IPS DF 6.9 (cell line): ENCODE data around the gene TNFRSF4.

Source experiments
- DNase-seq: peaks from one replicate; pipeline ENCODE4 v3.0.0-alpha.2; 2013; ENCODE audit warnings: low read depth, low spot score
- H3K27ac ChIP-seq: one replicate; pipeline ENCODE4 v1.5.1; 2013; ENCODE audit warnings: low read length, control low read depth
- H3K27me3 ChIP-seq: 2 replicates; pipeline ENCODE4 v1.6.1; 2013; ENCODE audit warnings: mild to moderate bottlenecking, low read length; ENCODE audit not compliant: control insufficient read depth, insufficient read depth
- H3K36me3 ChIP-seq: 2 replicates; pipeline ENCODE4 v1.6.1; 2013; ENCODE audit warnings: low read length; ENCODE audit not compliant: control insufficient read depth, insufficient read depth
- H3K4me1 ChIP-seq: 2 replicates; pipeline ENCODE4 v1.6.1; 2013; ENCODE audit warnings: low read length; ENCODE audit not compliant: control insufficient read depth, insufficient read depth
- H3K4me3 ChIP-seq: 2 replicates; pipeline ENCODE4 v1.5.1; 2013; ENCODE audit warnings: mild to moderate bottlenecking, low read length
- H3K9me3 ChIP-seq: 2 replicates; pipeline ENCODE4 v1.6.1; 2013; ENCODE audit warnings: low read length, inconsistent platforms; ENCODE audit not compliant: control insufficient read depth, insufficient read depth
- WGBS: extraction: QIAGEN DNeasy Blood & Tissue Kit; methylation state at CpG from one replicate; pipeline ENCODE4 v1.1.7; 2013; ENCODE audit warnings: mixed read lengths, missing lambda C conversion rate; ENCODE audit not compliant: insufficient read length, insufficient coverage; 5-methylcytosine and 5-hydroxymethylcytosine counted together

Gene TNFRSF4

DNA sequence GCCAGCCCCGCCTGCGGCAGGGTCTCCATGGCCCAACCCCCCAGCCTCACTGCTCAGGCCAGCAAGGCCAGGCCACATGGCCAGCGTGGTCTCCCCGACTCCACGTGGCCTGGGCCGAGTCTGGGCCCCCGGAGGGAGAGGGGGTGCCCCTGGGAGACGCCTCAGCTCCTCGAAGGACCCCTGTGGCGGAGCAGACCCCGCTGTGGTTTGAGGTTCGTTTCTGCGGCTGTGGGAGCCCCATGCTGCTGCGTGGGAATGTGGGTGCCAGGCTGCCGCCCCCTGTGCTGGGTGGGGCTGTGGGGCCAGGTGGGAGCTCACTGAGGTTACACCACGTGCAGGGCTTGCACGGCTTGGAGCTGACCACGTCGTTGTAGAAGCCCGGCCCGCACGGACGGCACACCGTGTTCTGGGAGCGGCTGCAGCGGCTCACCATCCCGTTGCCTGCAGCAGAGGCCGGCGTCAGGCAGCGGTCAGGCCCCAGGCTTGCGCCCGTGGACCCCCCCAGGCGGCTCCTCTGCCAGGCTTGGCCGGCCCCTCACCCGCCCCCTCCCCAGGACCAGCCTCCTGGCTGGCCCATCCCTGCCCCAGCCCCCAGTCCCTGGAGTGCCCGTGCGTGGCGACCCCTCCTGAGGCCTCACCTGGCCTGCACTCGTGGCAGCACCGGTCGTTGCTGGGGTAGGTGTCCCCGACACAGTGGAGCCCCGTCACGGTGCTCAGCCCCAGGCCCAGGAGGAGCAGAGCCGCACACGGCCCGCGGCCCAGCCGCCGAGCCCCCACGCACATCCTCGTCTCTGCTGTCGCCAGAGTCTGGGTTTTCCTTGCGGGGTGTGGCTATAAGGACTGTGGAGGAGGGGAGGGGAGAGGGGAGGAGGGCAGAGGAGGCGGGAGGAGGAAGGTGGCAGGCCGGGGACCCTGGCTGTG lies at the start of gene TNFRSF4:
TSS of gene TNFRSF4 (minus strand) at position 809 of the 921 bp plus-strand sequence. CDS start at position 783, 26 bp downstream.
- Histone ChIP-seq H3K9me3 (no peaks in the 10 kb centered on the region), H3K27ac (no peak within 1 kb of the TSS), H3K4me3 (no peak within 1 kb of the TSS; the same call in 1 of the 2 replicates), H3K4me1 (no peaks in the 10 kb centered on the region), H3K27me3 (no peaks in the 10 kb centered on the region), H3K36me3 (peaks cover 5% of the 10 kb centered on the region)
- DNase-seq, result no peak
- WGBS, result no CpG with 5 or more reads among the region's 56 CpGs

GRCh38 chr1:1262758-1263157 lies 48.8 kb upstream of the TNFRSF4 start:
- no peak overlapping the region for H3K27ac ChIP-seq
- H3K4me3 ChIP-seq, result no peak overlapping the region
- H3K4me1 ChIP-seq, result peaks cover 3% of the 10 kb centered on the region

DNA sequence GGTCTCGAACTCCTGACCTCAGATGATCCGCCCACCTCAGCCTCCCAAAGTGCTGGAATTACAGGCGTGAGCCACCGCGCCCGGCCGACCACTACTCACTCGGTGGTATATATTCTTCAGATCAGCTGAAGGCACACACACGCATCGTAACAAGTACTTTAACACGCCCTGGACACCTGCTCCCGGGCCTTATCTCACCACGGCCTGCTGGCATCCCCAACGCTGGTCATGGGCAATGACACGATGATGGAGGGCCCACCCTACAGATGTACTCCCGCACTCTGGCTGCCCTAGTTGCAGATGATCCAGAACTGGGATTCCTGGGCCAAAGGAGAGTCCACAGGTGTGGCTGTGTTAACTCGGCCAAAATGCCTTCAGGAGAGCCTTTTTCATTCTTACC lies 48.1 kb upstream of the TNFRSF4 start:
- Histone ChIP-seq H3K4me3 (no peak overlapping the region), H3K4me1 (peaks cover 8% of the 10 kb centered on the region), H3K27ac (no peak overlapping the region), H3K36me3 (peaks cover 38% of the 10 kb centered on the region), H3K27me3 (no peaks in the 10 kb centered on the region), H3K9me3 (no peaks in the 10 kb centered on the region)
- WGBS, result no CpG with 5 or more reads among the region's 17 CpGs
- DNase-seq, result no peak

More at GRCh38 chr1:1262758-1263157, 48.8 kb upstream of the TNFRSF4 start:
- Histone ChIP-seq H3K36me3 (peaks cover 42% of the 10 kb centered on the region), H3K27me3 (no peaks in the 10 kb centered on the region), H3K9me3 (no peaks in the 10 kb centered on the region)
- no peak for DNase-seq
- no CpG with 5 or more reads among the region's 8 CpGs for WGBS

DNA sequence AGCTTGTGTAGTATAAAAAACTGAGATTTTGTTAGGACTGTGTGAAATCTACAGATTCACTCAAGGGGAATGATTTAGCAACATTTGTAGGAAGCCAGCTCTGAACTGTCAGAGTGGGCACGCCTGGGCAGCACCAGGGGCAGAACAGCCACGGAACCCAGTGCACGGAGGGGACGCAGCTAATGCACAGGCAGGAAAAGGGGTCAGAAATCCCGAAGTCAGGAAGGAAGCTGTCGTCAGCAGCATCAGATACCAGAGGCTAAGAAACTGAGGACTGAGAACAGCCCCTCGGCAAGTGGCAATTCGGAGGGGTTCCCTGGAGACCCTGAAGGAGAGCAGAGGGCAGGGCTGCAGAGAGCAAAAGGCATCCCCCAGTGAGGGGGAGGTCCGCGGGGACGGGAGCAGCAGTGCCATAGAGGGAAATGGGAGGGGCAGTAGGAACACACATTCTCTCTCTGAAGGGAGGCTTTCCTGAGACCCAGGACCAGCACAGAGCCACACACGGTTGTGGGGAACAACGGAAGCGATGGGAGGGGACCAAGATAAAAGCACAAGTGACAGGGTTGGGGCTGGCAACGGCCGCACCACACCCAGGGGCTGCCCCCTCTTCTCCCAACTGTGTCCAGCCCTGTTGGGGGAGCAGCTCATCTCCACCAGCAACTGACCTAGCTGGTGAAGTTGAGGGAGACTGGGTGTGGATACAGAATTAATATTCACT lies 47.0 kb upstream of the TNFRSF4 start:
- H3K27ac ChIP-seq, result no peak overlapping the region
- H3K4me1 ChIP-seq, result peaks cover 8% of the 10 kb centered on the region
- H3K9me3 ChIP-seq, result no peaks in the 10 kb centered on the region
- H3K27me3 ChIP-seq, result no peaks in the 10 kb centered on the region
- DNase-seq, result no peak
- peaks cover 37% of the 10 kb centered on the region for H3K36me3 ChIP-seq
- no CpG with 5 or more reads among the region's 16 CpGs for WGBS
- no peak overlapping the region for H3K4me3 ChIP-seq

DNA sequence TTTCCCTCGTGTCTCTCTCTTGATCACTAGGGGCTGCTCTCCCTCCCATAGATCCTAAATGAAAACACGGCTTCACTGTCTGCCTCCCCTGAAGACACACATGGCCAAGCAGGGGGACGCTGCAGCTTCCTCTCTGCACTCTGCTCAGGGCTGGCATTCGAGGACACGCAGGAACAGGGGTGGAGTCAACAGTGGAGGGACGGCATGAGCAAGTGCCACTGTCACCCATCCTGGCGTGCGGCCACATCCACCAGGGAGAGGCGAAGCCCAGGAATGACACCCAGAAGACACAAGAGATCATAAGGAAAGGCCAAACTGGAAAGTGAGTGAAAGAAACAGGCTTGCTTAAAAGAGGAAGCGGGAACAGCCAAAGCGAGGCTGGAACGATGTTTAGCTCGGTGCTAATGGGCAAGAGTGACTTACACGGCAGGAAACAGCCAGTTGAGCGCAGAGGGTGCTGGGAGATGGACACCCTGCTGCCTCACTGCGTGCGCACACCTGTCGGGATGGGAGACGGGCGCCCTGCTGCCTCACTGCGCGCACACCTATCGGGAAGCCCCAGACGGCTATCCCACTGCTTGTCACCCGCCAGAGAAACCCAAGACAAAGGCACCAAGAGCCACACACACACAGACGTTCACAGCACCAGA lies 46.1 kb upstream of the TNFRSF4 start:
- peaks cover 36% of the 10 kb centered on the region for H3K36me3 ChIP-seq
- WGBS, result no CpG with 5 or more reads among the region's 26 CpGs
- H3K27ac ChIP-seq, result no peak overlapping the region
- H3K4me1 ChIP-seq, result peaks cover 8% of the 10 kb centered on the region
- H3K9me3 ChIP-seq, result no peaks in the 10 kb centered on the region
- H3K27me3 ChIP-seq, result no peaks in the 10 kb centered on the region
- DNase-seq, result no peak
- H3K4me3 ChIP-seq, result no peak overlapping the region

DNA sequence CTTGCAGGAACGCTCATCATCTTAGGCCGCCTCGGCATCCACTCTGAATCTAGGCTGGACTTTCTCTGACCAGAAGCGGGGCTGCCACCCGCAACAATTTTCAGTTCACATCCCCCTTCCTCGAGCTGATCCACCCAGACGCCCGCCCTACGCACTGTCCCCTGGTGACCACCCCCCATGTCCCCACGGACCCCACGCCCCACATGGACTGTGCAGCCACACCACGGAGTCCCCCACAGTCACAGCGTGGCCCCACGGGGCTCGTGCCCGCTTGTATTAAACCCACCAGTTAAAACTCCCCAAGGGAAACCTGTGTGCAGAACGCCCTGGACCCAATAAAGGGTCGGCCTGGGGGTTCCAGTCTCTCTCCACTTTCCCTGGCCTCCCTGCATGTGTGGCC lies 45.6 kb upstream of the TNFRSF4 start:
- no peak overlapping the region for H3K4me3 ChIP-seq
- H3K27me3 ChIP-seq, result no peaks in the 10 kb centered on the region
- DNase-seq, result no peak
- no peak overlapping the region for H3K27ac ChIP-seq
- H3K4me1 ChIP-seq, result peaks cover 8% of the 10 kb centered on the region
- peaks cover 39% of the 10 kb centered on the region for H3K36me3 ChIP-seq
- no peaks in the 10 kb centered on the region for H3K9me3 ChIP-seq
- no CpG with 5 or more reads among the region's 18 CpGs for WGBS

- no peak for DNase-seq
- no peak overlapping the region for H3K27ac ChIP-seq
- no peak overlapping the region for H3K4me3 ChIP-seq
- no CpG with 5 or more reads among the region's 22 CpGs for WGBS
- H3K36me3 ChIP-seq, result peaks cover 37% of the 10 kb centered on the region
- no peaks in the 10 kb centered on the region for H3K27me3 ChIP-seq
- peaks cover 8% of the 10 kb centered on the region for H3K4me1 ChIP-seq
- H3K9me3 ChIP-seq, result no peaks in the 10 kb centered on the region
Observed at GRCh38 chr1:1259119-1259488, 45.2 kb upstream of the TNFRSF4 start.

- whole genome bisulfite sequencing, result no CpG with 5 or more reads among the region's 31 CpGs
- peaks cover 36% of the 10 kb centered on the region for H3K36me3 ChIP-seq
- no peak overlapping the region for H3K27ac ChIP-seq
Observed at GRCh38 chr1:1256956-1257871, 43.3 kb upstream of the TNFRSF4 start.

DNA sequence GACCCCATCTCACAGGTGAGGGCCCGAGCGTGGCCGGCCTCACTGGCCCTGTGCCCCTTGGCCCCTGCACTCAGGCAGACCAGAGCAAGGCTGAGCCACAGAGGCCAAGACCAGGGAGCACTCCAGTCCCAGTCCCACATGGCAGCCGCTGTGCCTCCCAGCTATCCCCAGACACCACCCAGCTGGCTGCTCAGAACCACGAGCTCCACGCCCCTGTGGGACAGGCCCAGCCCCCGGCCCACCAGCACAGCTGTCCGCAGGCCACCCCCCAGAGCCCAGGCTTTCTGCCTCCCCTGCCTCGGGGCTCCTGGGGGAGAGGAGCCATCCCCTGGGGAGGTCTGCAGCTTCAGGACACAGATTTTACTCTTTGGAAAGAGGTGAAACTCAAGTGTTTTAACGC lies 41.7 kb upstream of the TNFRSF4 start:
- Histone ChIP-seq H3K27me3 (no peaks in the 10 kb centered on the region), H3K27ac (no peak overlapping the region), H3K9me3 (no peaks in the 10 kb centered on the region), H3K4me1 (peaks cover 8% of the 10 kb centered on the region), H3K4me3 (no peak overlapping the region), H3K36me3 (peaks cover 29% of the 10 kb centered on the region)
- no peak for DNase-seq
- WGBS, result no CpG with 5 or more reads among the region's 10 CpGs

More at GRCh38 chr1:1256956-1257871, 43.3 kb upstream of the TNFRSF4 start:
- H3K4me3 ChIP-seq, result no peak overlapping the region
- H3K9me3 ChIP-seq, result no peaks in the 10 kb centered on the region
- peaks cover 8% of the 10 kb centered on the region for H3K4me1 ChIP-seq
- no peaks in the 10 kb centered on the region for H3K27me3 ChIP-seq
- DNase-seq, result no peak
